ENCODE data around the gene PATJ. TPM values are rescaled to one million over a fixed set of nuclear protein-coding genes. Genes with fewer than 3 reads are reported as not detected.
"Not testable (repeated sequence)": the region's sequence is repeated elsewhere in the genome, so short reads cannot be mapped to it uniquely, and the experiment has no call there.

Gene PATJ
- total RNA-seq, 2 experiments from 2014 or later, result 13.9 to 16.0 TPM

DNA sequence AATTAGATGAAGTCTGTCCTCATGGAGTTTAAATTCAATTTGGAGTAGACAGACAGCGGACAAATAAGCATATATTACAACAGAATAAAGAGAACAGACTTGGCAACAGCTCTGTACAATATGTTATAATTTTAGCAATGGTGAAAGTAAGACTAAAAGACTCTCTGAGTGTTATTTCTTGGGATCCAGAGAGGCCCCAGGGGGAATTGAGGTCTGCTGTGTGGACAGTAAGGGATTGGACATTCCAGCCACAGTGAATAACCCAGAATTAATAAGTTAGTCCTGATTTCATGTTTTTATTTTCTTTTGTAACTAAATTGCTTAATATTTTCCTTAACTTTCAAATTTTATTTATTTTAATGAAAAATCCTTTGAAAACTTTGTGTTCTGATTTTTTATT, 101.7 kb downstream of the PATJ start:
- Mint-ChIP-seq H3K27ac (no peak overlapping the region), H3K4me1 (ENCODE audit: low read depth) (no peaks in the 10 kb centered on the region), H3K36me3 (no peaks in the 10 kb centered on the region), H3K4me3 (no peak overlapping the region), H3K9me3 (no peaks in the 10 kb centered on the region), H3K27me3 (no peaks in the 10 kb centered on the region)
- CTCF ChIA-PET, result no interaction called here
- POLR2A ChIA-PET, result no interaction called here
- intact Hi-C loops (cut with micrococcal nuclease), result no loop called here
- no peak for DNase-seq

DNA sequence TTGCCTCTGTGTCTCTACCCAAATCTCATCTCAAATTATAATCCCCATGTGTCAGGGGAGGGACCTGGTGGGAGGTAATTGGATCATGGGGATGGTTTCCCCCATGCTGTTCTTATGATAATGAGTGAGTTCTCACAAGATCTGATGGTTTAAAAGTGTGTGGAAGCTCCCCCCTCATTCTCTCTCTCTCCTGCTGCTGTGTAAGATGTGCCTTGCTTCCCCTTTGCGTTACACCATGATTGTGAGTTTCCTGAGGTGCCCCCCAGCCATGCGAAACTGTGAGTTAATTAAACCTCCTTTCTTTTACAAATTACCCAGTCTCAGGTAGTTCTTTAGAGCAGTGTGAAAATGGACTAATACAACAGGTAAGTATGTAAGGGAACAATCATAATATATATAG, 102.4 kb downstream of the PATJ start:
- H3K27ac Mint-ChIP-seq; CTCF ChIA-PET; POLR2A ChIA-PET; H3K27me3 Mint-ChIP-seq; intact Hi-C loops (cut with micrococcal nuclease); H3K36me3 Mint-ChIP-seq; H3K4me1 Mint-ChIP-seq (ENCODE audit: low read depth); H3K9me3 Mint-ChIP-seq; H3K4me3 Mint-ChIP-seq; DNase-seq: not testable (repeated sequence)

DNA sequence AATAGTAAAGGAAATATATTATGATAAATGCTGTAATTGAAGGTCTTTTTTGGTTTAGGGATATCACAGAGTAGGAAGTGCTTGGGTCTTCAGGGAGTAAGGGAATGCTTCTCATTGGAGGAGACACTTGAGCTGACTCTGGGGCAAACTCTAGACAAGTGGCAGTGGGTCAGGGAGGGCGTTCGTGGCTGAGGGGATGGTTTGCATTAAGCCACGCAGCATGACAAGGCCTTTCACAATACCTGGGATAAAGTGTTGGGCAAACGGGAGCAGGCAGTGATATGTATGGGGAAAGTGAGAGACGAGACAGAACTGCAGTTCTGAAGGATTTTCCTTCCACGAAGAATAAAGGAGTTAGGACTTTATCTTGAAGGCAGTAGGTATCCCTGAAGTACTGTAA, 109.0 kb downstream of the PATJ start:
- Mint-ChIP-seq H3K9me3 (no peaks in the 10 kb centered on the region), H3K27me3 (no peaks in the 10 kb centered on the region), H3K4me3 (no peak overlapping the region), H3K27ac (no peak overlapping the region), H3K4me1 (ENCODE audit: low read depth) (no peaks in the 10 kb centered on the region), H3K36me3 (peaks cover 5% of the 10 kb centered on the region)
- no peak for DNase-seq
- POLR2A ChIA-PET, result no interaction called here
- intact Hi-C loops (cut with micrococcal nuclease), result loop anchor here (5.0 to 10.0 kb wide), 3 partner anchors 126 to 799 kb away; partner anchors contain the start of gene TM2D1
- CTCF ChIA-PET, result interaction anchor here (0.6 to 1.7 kb wide), 7 partner anchors 9 to 1874 kb away, joined by 3 to 6 read pairs (median 4); no protein-coding TSS in a partner anchor

DNA sequence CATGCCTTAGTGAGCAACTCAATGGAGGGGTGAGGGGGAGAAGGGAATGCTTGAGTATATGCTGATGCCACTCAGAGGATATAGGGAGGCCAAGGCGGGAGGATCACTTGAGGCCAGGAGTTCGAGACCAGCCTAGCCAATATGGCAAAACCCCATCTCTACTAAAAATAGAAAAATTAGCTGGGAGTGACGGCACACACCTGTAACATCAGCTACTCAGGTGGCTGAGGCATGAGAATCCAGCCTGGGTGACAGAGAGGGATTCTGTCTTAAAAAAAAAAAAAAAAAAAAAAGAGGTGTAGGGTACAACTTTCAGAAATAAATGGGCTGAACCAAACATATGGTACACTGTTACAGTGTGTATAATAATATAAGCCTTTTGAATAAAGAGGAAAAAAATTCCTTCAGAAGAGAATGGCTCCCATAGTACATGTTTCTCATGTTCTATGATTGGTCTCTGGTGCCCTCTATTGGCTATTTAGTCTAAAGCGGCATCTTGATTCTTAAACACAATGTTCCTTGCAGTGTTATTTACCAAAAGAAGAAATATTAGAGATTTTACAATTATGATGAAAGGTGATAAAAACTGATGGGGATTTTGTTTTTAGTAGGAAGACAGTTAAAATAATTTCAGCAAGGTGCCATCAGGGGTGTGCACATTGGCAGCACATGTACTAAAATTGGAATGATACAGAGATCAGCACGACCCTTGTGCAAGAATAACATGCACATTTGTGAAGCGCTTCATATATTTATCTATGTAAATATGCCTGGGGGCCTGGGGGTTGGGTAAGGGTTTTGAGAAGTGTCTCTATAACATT, 109.8 kb downstream of the PATJ start:
- POLR2A ChIA-PET, result no interaction called here
- Mint-ChIP-seq H3K36me3 (peaks cover 5% of the 10 kb centered on the region), H3K27ac (no peak overlapping the region), H3K4me3 (no peak overlapping the region), H3K4me1 (ENCODE audit: low read depth) (no peaks in the 10 kb centered on the region), H3K27me3 (no peaks in the 10 kb centered on the region), H3K9me3 (no peaks in the 10 kb centered on the region)
- no peak for DNase-seq
- intact Hi-C loops (cut with micrococcal nuclease), result loop anchor here (1.0 to 10.0 kb wide), 6 partner anchors 127 to 800 kb away; partner anchors contain the start of gene TM2D1
- CTCF ChIA-PET, result interaction anchor here (0.6 to 2.2 kb wide), 12 partner anchors 10 to 1875 kb away, joined by 3 to 12 read pairs (median 4); partner anchors contain the start of gene TM2D1

DNA sequence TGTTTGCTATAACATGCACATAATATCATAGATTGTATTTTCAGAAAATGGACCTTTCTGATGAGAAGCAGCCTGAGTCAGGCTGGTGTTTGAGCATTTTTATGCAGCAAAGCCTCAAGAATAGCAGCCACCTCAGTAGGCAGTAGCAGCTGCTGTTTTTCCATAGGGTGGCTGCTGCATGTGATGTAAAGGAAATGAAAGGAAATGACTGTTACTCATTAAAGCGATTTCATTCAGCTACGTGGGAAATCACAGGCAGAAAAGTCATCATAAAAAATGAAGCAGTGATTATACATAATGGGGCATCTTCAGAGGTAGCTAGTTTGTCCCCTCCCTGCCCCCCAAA, 110.4 kb downstream of the PATJ start:
- intact Hi-C loops (cut with micrococcal nuclease), result loop anchor here (1.0 to 10.0 kb wide), 6 partner anchors 128 to 800 kb away; partner anchors contain the start of gene TM2D1
- peaks cover 6% of the 10 kb centered on the region for H3K36me3 Mint-ChIP-seq

DNA sequence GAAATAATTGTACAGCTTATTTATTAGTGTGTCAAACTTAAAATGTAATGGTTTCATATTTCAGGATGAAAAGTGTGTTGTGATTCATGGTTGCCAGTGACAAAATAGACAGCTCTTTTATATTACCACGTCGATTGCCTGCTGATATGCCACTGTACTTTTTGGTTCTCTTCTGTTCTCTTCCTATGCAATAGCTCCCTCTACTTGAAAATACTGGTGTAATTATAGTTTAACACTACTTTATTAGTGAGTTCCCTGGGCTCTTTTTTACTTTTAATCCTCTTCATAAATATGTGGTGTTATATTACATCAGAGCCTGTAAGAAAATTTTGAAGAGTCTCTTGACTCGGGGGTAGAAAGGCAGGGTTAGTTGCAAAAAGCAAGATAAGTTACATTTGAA, 111.3 kb downstream of the PATJ start:
- CTCF ChIA-PET, result interaction anchor here (1.1 to 2.2 kb wide), 7 partner anchors 128 to 1876 kb away, joined by 3 to 12 read pairs (median 5); partner anchors contain the start of gene TM2D1
- POLR2A ChIA-PET, result interaction anchor here (0.8 kb wide), 1 partner anchor 130 kb away, joined by 3 read pairs; no protein-coding TSS in a partner anchor
- H3K36me3 Mint-ChIP-seq, result peaks cover 10% of the 10 kb centered on the region
- H3K9me3 Mint-ChIP-seq, result no peaks in the 10 kb centered on the region
- no peaks in the 10 kb centered on the region for H3K27me3 Mint-ChIP-seq
- no peaks in the 10 kb centered on the region for H3K4me1 Mint-ChIP-seq (ENCODE audit: low read depth)
- intact Hi-C loops (cut with micrococcal nuclease), result loop anchor here (2.0 to 10.0 kb wide), 4 partner anchors 129 to 801 kb away; partner anchors contain the start of gene TM2D1
- no peak overlapping the region for H3K4me3 Mint-ChIP-seq
- no peak overlapping the region for H3K27ac Mint-ChIP-seq
- no peak for DNase-seq

More for the DNA sequence above, 110.4 kb downstream of the PATJ start:
- H3K4me1 Mint-ChIP-seq (ENCODE audit: low read depth), result no peaks in the 10 kb centered on the region
- no peak overlapping the region for H3K27ac Mint-ChIP-seq
- CTCF ChIA-PET, result interaction anchor here (0.7 to 2.2 kb wide), 9 partner anchors 10 to 1875 kb away, joined by 3 to 12 read pairs (median 4); partner anchors contain the start of gene TM2D1
- H3K9me3 Mint-ChIP-seq, result no peaks in the 10 kb centered on the region
- no peak overlapping the region for H3K4me3 Mint-ChIP-seq
- POLR2A ChIA-PET, result no interaction called here
- no peaks in the 10 kb centered on the region for H3K27me3 Mint-ChIP-seq
- DNase-seq, result no peak

DNA sequence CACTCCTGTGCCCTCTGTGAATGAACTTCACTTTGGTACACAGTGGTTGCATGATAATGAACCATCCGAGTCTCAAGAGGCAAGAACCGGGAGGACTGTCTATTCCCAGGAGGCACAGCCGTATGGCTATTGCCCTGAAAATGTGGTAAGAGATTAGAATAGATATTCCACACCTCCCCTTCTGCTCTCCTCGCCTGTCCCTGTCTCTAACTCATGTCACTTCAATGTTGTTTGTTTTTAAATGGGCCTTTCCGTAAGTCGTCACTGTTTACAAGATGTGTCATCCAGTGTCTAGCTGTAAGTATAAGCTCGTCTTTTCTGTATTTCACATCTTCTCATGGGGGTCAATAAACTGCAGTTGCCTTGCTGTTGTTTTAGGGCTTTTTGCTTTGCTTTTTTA, 122.2 kb downstream of the PATJ start:
- no peak for DNase-seq
- Mint-ChIP-seq H3K4me1 (ENCODE audit: low read depth) (no peaks in the 10 kb centered on the region), H3K27ac (no peak overlapping the region), H3K9me3 (peaks cover 2% of the 10 kb centered on the region), H3K36me3 (peaks cover 26% of the 10 kb centered on the region), H3K4me3 (no peak overlapping the region), H3K27me3 (no peaks in the 10 kb centered on the region)
- ChIA-PET CTCF (no interaction called here), POLR2A (interaction anchor here (0.7 kb wide), 1 partner anchor 178 kb away, joined by 3 read pairs; no protein-coding TSS in a partner anchor)
- intact Hi-C loops (cut with micrococcal nuclease), result no loop called here

DNA sequence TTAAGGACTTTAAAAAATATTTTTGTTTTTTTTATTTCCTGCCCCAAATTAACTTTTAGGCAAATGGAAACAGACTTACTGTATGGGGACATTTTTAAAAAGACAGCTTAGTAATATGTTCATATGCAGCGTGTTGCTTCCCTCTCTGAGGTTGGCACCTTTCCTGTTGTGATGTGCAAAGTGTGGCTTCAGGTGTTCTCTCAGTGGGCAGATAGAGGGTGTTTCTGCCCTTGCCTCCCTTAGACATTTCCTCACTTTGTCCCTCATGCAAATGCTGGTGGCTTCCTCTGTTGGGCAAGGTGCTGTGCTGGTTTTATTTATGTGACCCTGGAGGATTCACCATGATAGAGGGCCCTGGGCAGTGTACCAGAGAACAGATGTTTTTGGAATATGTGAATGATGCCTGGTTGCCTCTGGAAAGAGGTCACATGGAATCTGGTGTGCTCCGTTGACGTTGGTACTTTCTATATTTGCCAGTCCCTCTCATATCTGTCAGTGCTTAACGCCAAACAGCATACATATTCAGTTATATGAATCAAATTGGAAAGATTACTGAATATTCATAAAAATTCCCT, 123.5 kb downstream of the PATJ start:
- Mint-ChIP-seq H3K9me3 (peaks cover 2% of the 10 kb centered on the region), H3K4me3 (no peak overlapping the region), H3K27ac (no peak overlapping the region), H3K4me1 (ENCODE audit: low read depth) (no peaks in the 10 kb centered on the region), H3K36me3 (peaks cover 27% of the 10 kb centered on the region), H3K27me3 (no peaks in the 10 kb centered on the region)
- ChIA-PET POLR2A (no interaction called here), CTCF (no interaction called here)
- no peak for DNase-seq
- intact Hi-C loops (cut with micrococcal nuclease), result no loop called here

DNA sequence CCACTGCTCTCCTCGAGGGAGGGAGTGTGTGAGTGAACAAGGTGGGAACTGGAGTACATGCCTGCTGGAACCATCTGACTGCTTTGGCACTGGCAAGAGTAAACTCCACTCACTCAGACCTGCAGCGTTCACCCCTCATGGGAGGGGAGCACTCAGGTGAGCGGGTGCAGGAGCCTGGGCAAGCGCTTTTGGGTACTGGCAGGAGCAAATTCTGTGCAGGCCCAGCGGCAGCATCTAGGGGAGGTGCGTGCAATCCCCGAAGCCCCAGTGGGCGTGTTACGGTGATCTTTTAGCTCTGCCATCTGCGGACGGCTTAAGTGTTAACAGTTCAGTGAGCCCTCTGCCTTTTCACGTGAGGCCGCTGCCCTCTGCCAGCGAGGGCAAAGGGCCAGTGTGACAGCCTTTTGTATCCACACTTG, 127.4 kb downstream of the PATJ start:
- no peaks in the 10 kb centered on the region for H3K4me1 Mint-ChIP-seq (ENCODE audit: low read depth)
- H3K27me3 Mint-ChIP-seq, result no peaks in the 10 kb centered on the region
- peaks cover 2% of the 10 kb centered on the region for H3K9me3 Mint-ChIP-seq
- H3K4me3 Mint-ChIP-seq, result no peak overlapping the region
- ChIA-PET POLR2A (no interaction called here), CTCF (no interaction called here)
- H3K27ac Mint-ChIP-seq, result no peak overlapping the region
- intact Hi-C loops (cut with micrococcal nuclease), result no loop called here
- no peak for DNase-seq
- H3K36me3 Mint-ChIP-seq, result peaks cover 30% of the 10 kb centered on the region

DNA sequence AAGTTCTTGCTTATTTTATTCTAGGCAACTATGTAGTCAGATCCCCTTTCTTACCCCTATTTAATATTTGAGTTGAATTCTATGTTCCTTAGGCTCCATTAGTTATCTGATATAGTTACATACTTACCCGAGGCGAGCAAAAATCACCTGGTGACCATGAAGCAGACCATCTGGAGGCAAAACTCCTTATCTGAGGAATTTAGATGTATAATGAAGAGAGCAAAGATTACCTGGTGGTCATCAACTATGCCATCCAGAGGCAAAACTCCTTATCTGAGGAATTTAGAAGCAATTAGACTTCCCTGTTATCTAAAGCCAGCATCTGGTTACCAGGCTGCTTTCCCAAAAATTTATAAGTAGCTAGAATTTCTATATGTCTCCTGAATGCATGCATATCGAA, 129.9 kb downstream of the PATJ start:
- no peak for DNase-seq
- intact Hi-C loops (cut with micrococcal nuclease), result no loop called here
- H3K27me3 Mint-ChIP-seq, result no peaks in the 10 kb centered on the region
- peaks cover 2% of the 10 kb centered on the region for H3K9me3 Mint-ChIP-seq
- H3K4me1 Mint-ChIP-seq (ENCODE audit: low read depth), result no peaks in the 10 kb centered on the region
- POLR2A ChIA-PET, result no interaction called here
- peaks cover 26% of the 10 kb centered on the region for H3K36me3 Mint-ChIP-seq
- no peak overlapping the region for H3K4me3 Mint-ChIP-seq
- CTCF ChIA-PET, result no interaction called here
- H3K27ac Mint-ChIP-seq, result no peak overlapping the region

DNA sequence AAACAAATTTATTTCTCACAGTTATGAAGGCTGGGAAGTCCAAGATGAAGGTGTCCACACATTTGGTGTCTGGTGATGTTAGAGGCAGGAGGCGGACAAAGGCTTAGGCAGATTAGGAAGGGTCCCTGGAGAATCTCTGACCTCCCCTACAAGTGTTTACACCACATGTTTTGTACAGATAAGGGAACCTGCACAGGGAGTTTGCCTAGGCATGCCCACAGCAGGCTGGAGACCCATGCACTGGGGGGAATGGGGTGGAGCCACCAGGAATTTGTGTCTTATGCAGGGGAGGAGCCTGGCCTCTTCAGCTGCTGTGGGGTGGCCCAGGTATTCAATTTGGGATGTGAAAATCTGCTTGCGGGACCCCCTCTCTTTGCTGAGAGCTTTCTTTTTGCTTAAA, 131.3 kb downstream of the PATJ start:
- Mint-ChIP-seq H3K9me3 (peaks cover 2% of the 10 kb centered on the region), H3K36me3 (peaks cover 30% of the 10 kb centered on the region), H3K27me3 (no peaks in the 10 kb centered on the region), H3K4me1 (ENCODE audit: low read depth) (no peaks in the 10 kb centered on the region), H3K27ac (no peak overlapping the region), H3K4me3 (no peak overlapping the region)
- DNase-seq, result no peak
- ChIA-PET POLR2A (no interaction called here), CTCF (no interaction called here)
- intact Hi-C loops (cut with micrococcal nuclease), result no loop called here

DNA sequence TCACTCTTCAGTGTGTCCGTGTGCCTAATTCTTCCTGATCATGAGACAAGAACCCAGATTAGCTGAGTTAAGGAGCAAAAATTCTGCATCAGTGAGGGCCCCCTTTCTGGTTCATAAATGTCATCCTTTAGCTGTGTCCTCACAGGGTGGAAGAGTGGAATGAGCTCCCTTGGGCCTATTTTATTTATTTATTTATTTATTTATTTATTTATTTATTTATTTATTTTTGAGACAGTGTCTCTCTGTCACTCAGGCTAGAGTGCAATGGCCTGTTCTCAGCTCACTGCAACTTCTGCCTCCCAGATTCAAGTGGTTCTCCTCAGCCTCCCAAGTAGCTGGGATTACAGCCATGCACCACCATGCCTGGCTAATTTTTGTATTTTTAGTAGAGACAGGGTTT, 131.7 kb downstream of the PATJ start:
- ChIA-PET CTCF (no interaction called here), POLR2A (no interaction called here)

More for the DNA sequence above, 131.7 kb downstream of the PATJ start:
- no peak for DNase-seq
- no peaks in the 10 kb centered on the region for H3K4me1 Mint-ChIP-seq (ENCODE audit: low read depth)
- H3K9me3 Mint-ChIP-seq, result no peaks in the 10 kb centered on the region
- intact Hi-C loops (cut with micrococcal nuclease), result no loop called here
- H3K36me3 Mint-ChIP-seq, result peaks cover 28% of the 10 kb centered on the region
- H3K27me3 Mint-ChIP-seq, result no peaks in the 10 kb centered on the region
- H3K4me3 Mint-ChIP-seq, result no peak overlapping the region
- no peak overlapping the region for H3K27ac Mint-ChIP-seq

Measured in activated CD4-positive, alpha-beta memory T cell treated with anti-CD3 and anti-CD28 coated beads for 36 hours (primary cell).